Heart left ventricle (tissue), 16 donors: ENCODE data around the gene RAD51B. TPM values are rescaled to one million over a fixed set of nuclear protein-coding genes. Genes with fewer than 3 reads are reported as not detected.

ENCODE experiments used
- ATAC-seq, 4 donors: fragments of 200-7000 bp; cut with Tn5 transposase; one replicate each; pipeline ENCODE4 v1.9.1; 2020 to 2022; ENCODE audit warnings: moderate library complexity in 4 of 4, mild to moderate bottlenecking in 3 of 4, moderate number of reproducible peaks in 1 of 4
- DNase-seq, 5 donors: peaks; one replicate each; pipeline ENCODE4 v3.0.0-alpha.2; 2020
- H3K27ac ChIP-seq, 12 donors: fragments of 200-600 bp; sonication (generic) in 4 of 12; one replicate each; pipeline versions ENCODE4 v1.5.0 to v1.8.0; 2016 to 2022; ENCODE audit warnings: mild to moderate bottlenecking in 2 of 12
- H3K27me3 ChIP-seq, 9 donors: fragments of 200-600 bp; sonication (generic) in 2 of 9; one replicate each; pipeline versions ENCODE4 v1.5.1 to v1.8.0; 2016 to 2022; ENCODE audit warnings: mild to moderate bottlenecking in 3 of 9
- H3K36me3 ChIP-seq, 9 donors: fragments of 200-600 bp; sonication (generic) in 2 of 9; one replicate each; pipeline versions ENCODE4 v1.5.0 to v1.8.0; 2018 to 2022; ENCODE audit warnings: mild to moderate bottlenecking in 2 of 9
- H3K4me1 ChIP-seq, 12 donors: fragments of 200-600 bp; sonication (generic) in 4 of 12; one replicate each; pipeline versions ENCODE4 v1.5.0 to v1.8.0; 2016 to 2022; ENCODE audit warnings: mild to moderate bottlenecking in 3 of 12
- H3K4me3 ChIP-seq, 12 donors: fragments of 200-600 bp; sonication (generic) in 4 of 12; one replicate each; pipeline versions ENCODE4 v1.5.0 to v1.8.0; 2017 to 2022; ENCODE audit warnings: mild to moderate bottlenecking in 9 of 12, moderate library complexity in 4 of 12
- H3K9me3 ChIP-seq, 12 donors: fragments of 200-600 bp; sonication (generic) in 4 of 12; one replicate each; pipeline versions ENCODE4 v1.5.0 to v1.8.0; 2016 to 2022; ENCODE audit warnings: mild to moderate bottlenecking in 1 of 12
- POLR2A ChIP-seq, 2 donors: fragments of 450-650 bp; IDR thresholded peaks; one replicate each; pipeline ENCODE4 v1.6.1; 2017; ENCODE audit warnings: antibody characterized with exemption in 2 of 2, mild to moderate bottlenecking in 2 of 2, moderate library complexity in 2 of 2
- WGBS, 4 donors: extraction: QIAGEN DNeasy Blood & Tissue Kit in 2 of 4; methylation state at CpG; one replicate each; pipeline versions ENCODE4 v1.1.5 to v1.1.7; 2013 to 2018; 5-methylcytosine and 5-hydroxymethylcytosine counted together
- intact Hi-C, 10 donors: fragments of 100-400 bp; cut with DNase I; formaldehyde crosslinking; loops; one replicate each; pipeline versions ENCODE4 v1.11.1 to v1.14.2; 2022
- polyA plus RNA-seq, 2 donors: library from polyadenylated mRNA; stranded (reverse); fragments of 200-250 nt; gene quantifications; one replicate each; pipeline ENCODE4 v1.2.3, GENCODE V29; 2013
- total RNA-seq, 9 donors: library from RNA; depleted of rRNA in 2 of 9; stranded (reverse); fragments of >200 nt in 2 of 9; fragmentation: NEBNext Ultra II Directional in 3 of 9; extraction: Animal tissue kit (Norgen Biotek cat#: 25700) in 3 of 9; gene quantifications; one replicate each; pipeline versions ENCODE4 v1.1.0 to v1.2.4, GENCODE V29; 2016 to 2023
- TF ChIP-seq, protein P1 (sequence below), 12 donors: fragments of 200-600 bp; sonication (generic) in 4 of 12; IDR thresholded peaks; one replicate each; pipeline versions ENCODE4 v1.5.0 to v1.8.0; 2018 to 2022; ENCODE audit warnings: antibody characterized with exemption in 12 of 12, mild to moderate bottlenecking in 5 of 12
- donor health status: ischemic (EF 13 %, LVEDD 7.1; RV severe dilation, severe dysfunction).
- donor health status: healthy with polysubstance abuse.
- donor health status: DM: no; HTN: yes; CAD: no.
- donor health status: DM: no; HTN: no; CAD: no.
- donor health status: ischemic (EF 25% LVEDD 6.9; RV normal size, moderate dysfunction).
- donor health status: ischemic (EF 25% LVEDD 5.7; RV mildly dilated, moderate dysfunction).
- donor health status: healthy.
- donor health status: DM: yes; HTN: yes; CAD: no.
- donor health status: ischemic (EF 35%, LVEDD 5.7; RV mildly dilated, moderate dysfunction).
- donor health status: nonischemic (EF 11% LVEDD 7.7; RV severe dilation, severe dysfunction).
- donor health status: DM: yes; HTN: yes; CAD: no.
- donor health status: PGD.
- donor health status: ischemic (EF 29% LVEDD 5.4; RV normal size, mild dysfunction).
- donor health status: nonischemic (EF 23%, LVEDD 6.1; RV moderate dilation, normal function).

RAD51B gene
- total and polyA plus RNA-seq, 11 donors = 1.3 to 11.3 (median 3.2) TPM

DNA sequence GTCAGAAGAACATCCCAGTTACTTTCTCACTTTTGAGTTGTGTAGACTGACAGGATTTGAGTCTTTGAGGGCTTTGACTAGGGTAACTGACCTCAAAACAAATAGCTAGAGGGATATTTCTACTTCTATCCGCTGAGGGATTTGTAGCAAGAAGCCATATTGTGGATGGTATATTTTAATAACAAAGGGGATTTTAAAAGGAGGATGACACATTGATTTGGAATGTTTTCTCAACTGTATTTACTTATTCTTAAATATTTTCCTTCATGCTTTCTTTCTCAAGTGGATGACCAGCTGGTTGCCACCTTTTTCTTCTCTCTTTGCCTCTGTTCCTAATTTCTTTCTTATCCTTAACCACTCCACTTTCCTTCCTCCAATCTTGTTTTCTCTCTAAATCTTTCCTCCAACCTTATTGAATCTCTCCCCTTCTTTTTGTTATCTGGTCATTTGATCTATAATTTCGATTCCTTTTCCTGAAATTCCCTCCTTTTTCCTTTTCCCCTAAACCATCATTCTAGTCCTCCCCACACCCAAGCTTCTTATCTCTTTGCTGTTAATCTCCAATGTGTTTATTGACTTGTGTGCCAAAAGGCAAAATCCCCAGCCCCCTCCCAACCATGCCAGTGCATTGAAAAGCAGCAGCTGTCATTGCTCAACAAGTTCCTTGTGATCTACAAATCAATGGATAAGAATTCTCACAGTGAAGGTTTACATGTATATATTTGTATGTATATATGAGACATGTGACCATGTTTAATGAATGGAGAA is 411.6 kb downstream of the RAD51B start:
- TF ChIP-seq, protein P1, sequence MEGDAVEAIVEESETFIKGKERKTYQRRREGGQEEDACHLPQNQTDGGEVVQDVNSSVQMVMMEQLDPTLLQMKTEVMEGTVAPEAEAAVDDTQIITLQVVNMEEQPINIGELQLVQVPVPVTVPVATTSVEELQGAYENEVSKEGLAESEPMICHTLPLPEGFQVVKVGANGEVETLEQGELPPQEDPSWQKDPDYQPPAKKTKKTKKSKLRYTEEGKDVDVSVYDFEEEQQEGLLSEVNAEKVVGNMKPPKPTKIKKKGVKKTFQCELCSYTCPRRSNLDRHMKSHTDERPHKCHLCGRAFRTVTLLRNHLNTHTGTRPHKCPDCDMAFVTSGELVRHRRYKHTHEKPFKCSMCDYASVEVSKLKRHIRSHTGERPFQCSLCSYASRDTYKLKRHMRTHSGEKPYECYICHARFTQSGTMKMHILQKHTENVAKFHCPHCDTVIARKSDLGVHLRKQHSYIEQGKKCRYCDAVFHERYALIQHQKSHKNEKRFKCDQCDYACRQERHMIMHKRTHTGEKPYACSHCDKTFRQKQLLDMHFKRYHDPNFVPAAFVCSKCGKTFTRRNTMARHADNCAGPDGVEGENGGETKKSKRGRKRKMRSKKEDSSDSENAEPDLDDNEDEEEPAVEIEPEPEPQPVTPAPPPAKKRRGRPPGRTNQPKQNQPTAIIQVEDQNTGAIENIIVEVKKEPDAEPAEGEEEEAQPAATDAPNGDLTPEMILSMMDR (IDR thresholded peaks at IDR 0.05) = no peak
- TF ChIP-seq POLR2A (IDR thresholded peaks at IDR 0.05) = no peak

DNA sequence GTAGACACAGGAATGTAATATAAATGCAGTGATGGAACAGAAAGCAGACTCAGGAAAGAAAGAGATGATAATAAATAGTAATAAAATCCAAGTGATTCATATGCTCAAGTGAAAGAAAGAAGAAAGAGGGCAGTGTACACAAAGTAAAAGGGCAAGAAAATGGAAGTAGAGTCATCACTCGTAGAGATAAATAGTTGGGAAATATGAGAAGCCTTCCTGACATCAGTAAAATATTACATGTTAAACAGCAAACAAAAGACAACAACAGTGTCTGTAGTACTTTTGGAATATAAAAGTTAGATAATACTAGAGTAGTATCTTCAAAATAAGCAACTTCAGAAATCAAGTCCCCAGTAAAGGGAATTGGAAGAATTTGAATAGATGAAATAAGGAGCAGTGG is 412.3 kb downstream of the RAD51B start:
- TF ChIP-seq, protein P1 (IDR thresholded peaks at IDR 0.05) = no peak
- TF ChIP-seq POLR2A (IDR thresholded peaks at IDR 0.05) = no peak
- ATAC-seq = peak in 1 of 4 donors; percentile 40
- intact Hi-C loops = loop anchor here in 4 of 10 donors (2.0 to 10.0 kb wide), 4 partner anchors 85 to 157 kb away; no protein-coding TSS in a partner anchor

More for the DNA sequence above, 411.6 kb downstream of the RAD51B start:
- Histone ChIP-seq H3K4me3 (no peak overlapping the region), H3K27ac (peak overlapping the region in 10 of 12 donors; percentile 11 to 85 (median 71)), H3K27me3 (no peaks in the 10 kb centered on the region), H3K9me3 (no peaks in the 10 kb centered on the region), H3K36me3 (no peaks in the 10 kb centered on the region), H3K4me1 (peaks cover 8 to 37% (median 20%) of the 10 kb centered on the region in 12 donors)
- intact Hi-C loops = loop anchor here in 3 of 10 donors (5.0 to 10.0 kb wide), 3 partner anchors 84 to 156 kb away; no protein-coding TSS in a partner anchor
- WGBS, 4 donors = 75 to 91% (median 80%) methylated on average over 2 of the region's 2 CpGs
- no peak for DNase-seq
- no peak for ATAC-seq

DNA sequence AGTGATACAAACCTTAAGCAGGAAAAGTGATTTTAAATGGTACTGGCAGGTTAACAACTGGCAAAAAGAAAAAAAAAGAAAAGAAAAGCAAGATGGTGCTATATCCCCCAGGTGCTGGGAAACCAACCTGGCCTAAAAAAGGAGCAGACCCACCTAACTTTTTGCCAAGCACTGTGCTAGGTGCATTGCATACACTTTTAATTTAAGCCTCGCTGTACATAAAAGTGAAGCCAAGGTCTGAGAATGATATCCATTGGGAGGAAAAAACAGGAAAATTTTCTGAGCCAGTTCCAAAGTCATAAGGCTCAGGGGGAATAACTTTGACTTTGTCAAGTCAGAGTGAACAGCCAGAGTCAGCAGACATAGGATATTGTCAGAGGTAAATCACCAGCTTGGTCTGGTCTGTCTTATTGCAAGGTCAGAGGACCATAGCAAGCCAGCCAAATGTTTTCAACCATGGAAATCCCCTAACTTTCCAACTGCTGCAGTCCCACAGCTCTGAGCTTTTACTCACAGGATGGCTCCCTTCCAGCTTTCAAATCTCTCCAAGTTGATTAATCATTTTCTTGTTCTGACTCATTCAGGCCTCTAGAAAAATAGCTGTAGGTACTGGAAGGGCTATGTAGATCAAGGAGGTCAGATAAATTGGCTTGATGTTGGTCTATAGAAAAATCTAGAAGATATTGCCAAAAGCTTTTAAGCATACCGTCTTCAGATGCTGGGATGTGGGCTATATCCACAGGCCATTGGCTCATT is 412.9 kb downstream of the RAD51B start:
- H3K4me1 ChIP-seq = peaks cover 8 to 38% (median 20%) of the 10 kb centered on the region in 12 donors
- H3K9me3 ChIP-seq = no peaks in the 10 kb centered on the region
- intact Hi-C loops = loop anchor here in 4 of 10 donors (2.0 to 10.0 kb wide), 4 partner anchors 85 to 158 kb away; no protein-coding TSS in a partner anchor
- ATAC-seq (peak; percentile 79 to 97 (median 96)), DNase-seq (peak in 4 of 5 donors; percentile 41 to 78 (median 54))
- TF ChIP-seq, protein P1 (IDR thresholded peaks at IDR 0.05) = no peak
- TF ChIP-seq POLR2A (IDR thresholded peaks at IDR 0.05) = no peak
- H3K4me3 ChIP-seq = no peak overlapping the region
- H3K27me3 ChIP-seq = no peaks in the 10 kb centered on the region
- WGBS, 4 donors = 25 to 44% (median 37%) methylated on average over 2 of the region's 2 CpGs
- no peaks in the 10 kb centered on the region for H3K36me3 ChIP-seq
- peak overlapping the region; percentile 33 to 85 (median 64) for H3K27ac ChIP-seq

More for the DNA sequence above, 412.3 kb downstream of the RAD51B start:
- H3K36me3 ChIP-seq = no peaks in the 10 kb centered on the region
- H3K27ac ChIP-seq = peak overlapping the region; percentile 33 to 85 (median 64)
- WGBS, 4 donors = 58 to 79% (median 75%) methylated on average over 1 of the region's 1 CpG
- H3K27me3 ChIP-seq = no peaks in the 10 kb centered on the region
- DNase-seq = no peak
- no peak overlapping the region for H3K4me3 ChIP-seq
- H3K9me3 ChIP-seq = no peaks in the 10 kb centered on the region
- peaks cover 8 to 37% (median 20%) of the 10 kb centered on the region in 12 donors for H3K4me1 ChIP-seq
